ENCODE measurements around the gene LRRC32. TPM values are rescaled to one million over a fixed set of nuclear protein-coding genes. Genes with fewer than 3 reads are reported as not detected.
"Not testable (repeated sequence)": the region's sequence is repeated elsewhere in the genome, so short reads cannot be mapped to it uniquely, and the experiment has no call there.

The LRRC32 gene
- total and polyA plus RNA-seq, 3 experiments from 2014 or later, result 0.06 to 2.8 (median 1.5) TPM

DNA sequence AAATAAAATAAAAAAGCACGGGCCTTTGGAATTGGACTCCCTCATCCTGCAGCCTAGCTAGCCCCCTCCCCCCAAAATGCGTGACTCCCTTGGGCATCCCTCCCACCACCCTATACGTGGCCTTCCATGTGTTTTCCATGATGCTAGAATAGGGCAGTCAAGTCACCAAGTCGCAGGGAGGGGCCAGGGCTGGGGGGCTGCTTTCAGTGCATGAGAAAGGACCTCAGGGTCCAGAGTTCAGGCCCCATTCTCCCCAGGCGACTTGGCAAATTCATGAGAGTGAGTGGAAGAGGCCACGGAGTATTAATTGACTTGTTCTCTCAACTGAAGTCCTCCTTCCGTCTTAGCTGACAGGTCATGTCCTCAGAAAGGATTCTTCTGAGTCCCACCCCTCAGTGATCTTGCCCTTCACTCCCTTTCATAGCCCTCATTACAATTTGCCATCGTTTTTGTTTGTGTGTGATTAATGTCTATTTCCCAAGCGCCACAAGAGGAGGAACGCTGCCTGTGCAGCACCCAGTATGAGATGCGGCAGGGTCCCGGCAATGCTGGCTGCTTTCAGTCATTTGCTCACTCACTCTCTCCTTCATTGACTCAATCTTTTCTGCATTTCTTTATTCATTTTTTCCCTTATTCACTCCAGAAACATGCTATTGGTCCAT is 17.4 kb downstream of the LRRC32 start:
- Mint-ChIP-seq H3K9me3 (no peaks in the 10 kb centered on the region), H3K27me3 (peaks cover 2 to 20% of the 10 kb centered on the region in 2 donors), H3K36me3 (no peaks in the 10 kb centered on the region), H3K4me3 (no peak overlapping the region), H3K27ac (no peak overlapping the region), H3K4me1 (no peaks in the 10 kb centered on the region)
- CTCF ChIA-PET, result no interaction called here
- no peaks in the 10 kb centered on the region for H3K9me3 ChIP-seq (ENCODE audit: low read length)
- no peak overlapping the region for H3K4me3 ChIP-seq (ENCODE audit: low read length)
- POLR2A ChIA-PET, result no interaction called here
- no peak overlapping the region for H3K27ac ChIP-seq (ENCODE audit: low read depth, low read length)
- H3K27me3 ChIP-seq (ENCODE audit: insufficient read depth, low read length, poor library complexity, severe bottlenecking), result no peaks in the 10 kb centered on the region
- no peaks in the 10 kb centered on the region for H3K4me1 ChIP-seq (ENCODE audit: insufficient read depth, low read length)
- H3K36me3 ChIP-seq (ENCODE audit: insufficient read depth, low read length), result no peaks in the 10 kb centered on the region
- DNase-seq, result no peak

DNA sequence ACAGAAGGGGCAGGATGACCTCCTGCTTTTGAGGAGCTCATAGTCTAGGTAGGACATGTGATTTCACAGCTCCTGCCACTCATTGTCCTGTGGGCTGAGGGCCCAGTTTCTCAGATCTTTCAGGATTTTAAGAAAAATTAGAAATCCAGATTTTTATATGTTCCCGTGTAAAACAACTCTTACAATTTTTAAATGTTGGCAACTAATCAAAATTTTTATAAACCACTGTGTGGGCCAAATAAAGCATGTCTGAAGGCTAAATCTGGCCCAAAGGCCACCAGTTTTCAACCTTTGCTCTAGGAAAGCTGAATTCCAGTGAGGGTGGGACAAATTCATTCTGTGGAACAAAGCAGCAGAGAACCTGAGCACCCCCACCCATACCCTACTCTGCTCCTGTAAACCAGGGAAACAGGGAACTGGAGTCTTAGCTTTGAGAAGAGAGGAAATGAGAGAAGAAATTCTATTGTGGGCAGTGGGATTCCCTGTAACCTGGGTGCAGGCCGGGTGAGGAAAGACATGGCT is 20.6 kb downstream of the LRRC32 start:
- Mint-ChIP-seq H3K27me3 (peaks cover 8 to 44% of the 10 kb centered on the region in 2 donors), H3K9me3 (peaks cover 0 to 17% (median 11%) of the 10 kb centered on the region in 5 donors), H3K4me3 (no peak overlapping the region), H3K4me1 (no peaks in the 10 kb centered on the region), H3K27ac (no peak overlapping the region), H3K36me3 (peaks cover 0 to 4% (median 0%) of the 10 kb centered on the region in 3 donors)
- Histone ChIP-seq H3K4me1 (ENCODE audit: insufficient read depth, low read length) (no peaks in the 10 kb centered on the region), H3K9me3 (ENCODE audit: low read length) (no peaks in the 10 kb centered on the region), H3K27me3 (ENCODE audit: insufficient read depth, low read length, poor library complexity, severe bottlenecking) (no peaks in the 10 kb centered on the region), H3K4me3 (ENCODE audit: low read length) (no peak overlapping the region), H3K27ac (ENCODE audit: low read depth, low read length) (no peak overlapping the region), H3K36me3 (ENCODE audit: insufficient read depth, low read length) (no peaks in the 10 kb centered on the region)
- POLR2A ChIA-PET, result no interaction called here
- DNase-seq, result no peak
- CTCF ChIA-PET, result no interaction called here

GRCh38 chr11:76649011-76649410 is 21.5 kb downstream of the LRRC32 start:
- no peak overlapping the region for H3K27ac Mint-ChIP-seq
- H3K4me1 Mint-ChIP-seq, result no peaks in the 10 kb centered on the region
- Histone ChIP-seq H3K27me3 (ENCODE audit: insufficient read depth, low read length, poor library complexity, severe bottlenecking) (no peaks in the 10 kb centered on the region), H3K27ac (ENCODE audit: low read depth, low read length) (no peak overlapping the region), H3K4me1 (ENCODE audit: insufficient read depth, low read length) (no peaks in the 10 kb centered on the region), H3K9me3 (ENCODE audit: low read length) (no peaks in the 10 kb centered on the region), H3K4me3 (ENCODE audit: low read length) (no peak overlapping the region), H3K36me3 (ENCODE audit: insufficient read depth, low read length) (no peaks in the 10 kb centered on the region)
- peaks cover 0 to 4% (median 0%) of the 10 kb centered on the region in 3 donors for H3K36me3 Mint-ChIP-seq
- H3K9me3 Mint-ChIP-seq, result peaks cover 0 to 17% (median 11%) of the 10 kb centered on the region in 5 donors
- DNase-seq, result no peak
- CTCF ChIA-PET, result no interaction called here
- H3K27me3 Mint-ChIP-seq, result peaks cover 11 to 51% of the 10 kb centered on the region in 2 donors
- H3K4me3 Mint-ChIP-seq, result no peak overlapping the region
- POLR2A ChIA-PET, result no interaction called here

DNA sequence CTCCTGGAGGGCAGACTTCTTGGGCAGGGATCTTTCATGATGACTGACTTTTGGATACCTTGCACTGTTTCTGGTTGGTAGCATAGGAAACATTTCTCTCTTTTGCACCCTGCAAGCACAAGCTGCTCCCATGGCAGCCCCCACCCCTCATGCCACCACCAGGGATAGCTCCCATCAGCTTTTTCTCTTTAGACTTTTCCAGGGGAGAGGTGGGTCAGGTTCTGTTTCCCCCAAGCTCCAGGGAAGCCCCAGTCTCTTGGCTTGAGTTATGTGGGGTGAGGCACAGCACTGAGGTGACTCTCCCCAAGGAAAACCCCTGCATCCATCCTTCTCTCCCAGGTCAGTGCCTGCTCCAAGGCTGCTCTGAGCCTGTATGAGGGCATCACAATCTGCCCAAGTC is 22.5 kb downstream of the LRRC32 start:
- no peaks in the 10 kb centered on the region for H3K36me3 ChIP-seq (ENCODE audit: insufficient read depth, low read length)
- ChIA-PET CTCF (no interaction called here), POLR2A (no interaction called here)
- no peaks in the 10 kb centered on the region for H3K4me1 ChIP-seq (ENCODE audit: insufficient read depth, low read length)
- Mint-ChIP-seq H3K27ac (no peak overlapping the region), H3K4me3 (no peak overlapping the region), H3K4me1 (no peaks in the 10 kb centered on the region), H3K36me3 (peaks cover 0 to 4% (median 0%) of the 10 kb centered on the region in 3 donors), H3K9me3 (peaks cover 0 to 17% (median 11%) of the 10 kb centered on the region in 5 donors), H3K27me3 (peaks cover 11 to 50% of the 10 kb centered on the region in 2 donors)
- no peaks in the 10 kb centered on the region for H3K27me3 ChIP-seq (ENCODE audit: insufficient read depth, low read length, poor library complexity, severe bottlenecking)
- H3K27ac ChIP-seq (ENCODE audit: low read depth, low read length), result no peak overlapping the region
- no peaks in the 10 kb centered on the region for H3K9me3 ChIP-seq (ENCODE audit: low read length)
- H3K4me3 ChIP-seq (ENCODE audit: low read length), result no peak overlapping the region
- no peak for DNase-seq

DNA sequence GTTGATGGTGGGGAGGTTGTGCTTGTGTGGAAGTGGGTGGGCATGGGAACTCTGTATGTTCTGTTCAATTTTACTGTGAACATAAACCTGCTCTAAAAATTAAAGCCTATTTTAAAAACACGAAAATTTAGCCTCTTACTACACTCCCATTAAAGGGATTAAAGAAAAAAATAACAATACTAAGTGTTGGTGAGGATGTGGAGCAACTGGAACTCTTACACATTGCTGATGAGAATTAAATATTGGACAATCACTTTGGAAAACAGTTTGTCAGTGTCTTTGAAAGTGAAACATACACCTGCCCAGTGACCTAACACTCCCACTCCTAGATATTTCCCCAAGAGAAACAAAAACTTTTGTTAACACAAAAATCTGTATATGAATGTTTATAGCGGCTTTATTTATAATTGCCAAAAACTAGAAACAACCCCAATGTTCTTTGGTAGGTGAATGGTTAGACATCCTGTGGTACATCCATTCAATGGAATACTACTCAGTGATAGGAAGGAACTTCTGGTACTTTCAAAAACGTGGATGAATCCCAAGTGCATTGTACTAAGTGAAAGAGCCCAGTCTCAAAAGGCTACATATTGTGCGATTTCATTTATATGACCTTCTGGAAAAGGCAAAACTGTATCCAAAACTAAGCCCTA is 23.5 kb downstream of the LRRC32 start:
- H3K9me3 ChIP-seq (ENCODE audit: low read length), result no peaks in the 10 kb centered on the region
- ChIA-PET POLR2A (no interaction called here), CTCF (no interaction called here)
- DNase-seq, result no peak
- H3K4me3 Mint-ChIP-seq, result no peak overlapping the region
- no peak overlapping the region for H3K27ac Mint-ChIP-seq
- no peaks in the 10 kb centered on the region for H3K27me3 ChIP-seq (ENCODE audit: insufficient read depth, low read length, poor library complexity, severe bottlenecking)
- no peaks in the 10 kb centered on the region for H3K36me3 ChIP-seq (ENCODE audit: insufficient read depth, low read length)
- H3K4me1 Mint-ChIP-seq, result peaks cover 0 to 3% (median 0%) of the 10 kb centered on the region in 3 donors
- H3K4me3 ChIP-seq (ENCODE audit: low read length), result no peak overlapping the region
- H3K27me3 Mint-ChIP-seq, result peaks cover 11 to 55% of the 10 kb centered on the region in 2 donors
- H3K36me3 Mint-ChIP-seq, result peaks cover 0 to 4% (median 0%) of the 10 kb centered on the region in 3 donors
- H3K9me3 Mint-ChIP-seq, result peaks cover 0 to 17% (median 11%) of the 10 kb centered on the region in 5 donors
- H3K4me1 ChIP-seq (ENCODE audit: insufficient read depth, low read length), result no peaks in the 10 kb centered on the region
- H3K27ac ChIP-seq (ENCODE audit: low read depth, low read length), result no peak overlapping the region

GRCh38 chr11:76644591-76644990 is 26.0 kb downstream of the LRRC32 start:
- H3K36me3 Mint-ChIP-seq, result peaks cover 0 to 4% (median 0%) of the 10 kb centered on the region in 3 donors
- Histone ChIP-seq H3K27me3 (ENCODE audit: insufficient read depth, low read length, poor library complexity, severe bottlenecking) (no peaks in the 10 kb centered on the region), H3K4me1 (ENCODE audit: insufficient read depth, low read length) (no peaks in the 10 kb centered on the region), H3K4me3 (ENCODE audit: low read length) (no peak overlapping the region), H3K9me3 (ENCODE audit: low read length) (no peaks in the 10 kb centered on the region), H3K36me3 (ENCODE audit: insufficient read depth, low read length) (no peaks in the 10 kb centered on the region), H3K27ac (ENCODE audit: low read depth, low read length) (no peak overlapping the region)
- H3K27ac Mint-ChIP-seq, result no peak overlapping the region
- POLR2A ChIA-PET, result no interaction called here
- peaks cover 0 to 3% (median 0%) of the 10 kb centered on the region in 3 donors for H3K4me1 Mint-ChIP-seq
- peaks cover 12 to 60% of the 10 kb centered on the region in 2 donors for H3K27me3 Mint-ChIP-seq
- H3K4me3 Mint-ChIP-seq, result no peak overlapping the region
- peaks cover 0 to 17% (median 12%) of the 10 kb centered on the region in 5 donors for H3K9me3 Mint-ChIP-seq
- DNase-seq, result no peak
- CTCF ChIA-PET, result no interaction called here

DNA sequence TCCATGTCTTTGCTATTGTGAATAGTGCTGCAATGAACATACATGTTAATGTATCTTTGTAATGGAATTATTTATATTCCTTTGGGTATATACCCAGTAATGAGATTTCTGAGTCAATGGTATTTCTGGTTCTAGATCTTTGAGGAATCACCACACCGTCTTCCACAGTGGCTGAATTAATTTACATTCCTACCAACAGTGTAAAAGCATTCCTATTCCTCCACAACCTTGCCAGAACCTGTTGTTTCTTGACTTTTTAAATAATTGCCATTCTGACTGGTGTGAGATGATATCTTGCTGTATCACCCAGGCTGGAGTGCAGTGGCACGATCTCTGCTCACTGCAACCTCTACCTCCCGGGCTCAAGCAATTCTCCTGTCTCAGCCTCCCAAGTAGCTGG is 26.8 kb downstream of the LRRC32 start:
- H3K4me3 ChIP-seq (ENCODE audit: low read length); H3K36me3 ChIP-seq (ENCODE audit: insufficient read depth, low read length); H3K4me1 ChIP-seq (ENCODE audit: insufficient read depth, low read length); H3K4me1 Mint-ChIP-seq; CTCF ChIA-PET; H3K4me3 Mint-ChIP-seq; POLR2A ChIA-PET; H3K27me3 ChIP-seq (ENCODE audit: insufficient read depth, low read length, poor library complexity, severe bottlenecking); H3K27ac ChIP-seq (ENCODE audit: low read depth, low read length); H3K36me3 Mint-ChIP-seq; H3K9me3 ChIP-seq (ENCODE audit: low read length); DNase-seq: not testable (repeated sequence)
- Mint-ChIP-seq H3K27me3 (peaks cover 14 to 60% of the 10 kb centered on the region in 2 donors), H3K9me3 (peaks cover 0 to 17% (median 12%) of the 10 kb centered on the region in 5 donors), H3K27ac (peak overlapping the region in 2 of 8 donors; percentile 7)

GRCh38 chr11:76642341-76642740 is 28.2 kb downstream of the LRRC32 start:
- Mint-ChIP-seq H3K4me1 (peaks cover 0 to 3% (median 0%) of the 10 kb centered on the region in 3 donors), H3K4me3 (no peak overlapping the region), H3K36me3 (peaks cover 0 to 2% (median 0%) of the 10 kb centered on the region in 3 donors), H3K27me3 (peaks cover 10 to 68% of the 10 kb centered on the region in 2 donors), H3K9me3 (peaks cover 0 to 11% (median 8%) of the 10 kb centered on the region in 5 donors), H3K27ac (no peak overlapping the region)
- H3K36me3 ChIP-seq (ENCODE audit: insufficient read depth, low read length), result no peaks in the 10 kb centered on the region
- DNase-seq, result no peak
- H3K27ac ChIP-seq (ENCODE audit: low read depth, low read length), result no peak overlapping the region
- CTCF ChIA-PET, result no interaction called here
- POLR2A ChIA-PET, result no interaction called here
- peaks cover 3% of the 10 kb centered on the region for H3K27me3 ChIP-seq (ENCODE audit: insufficient read depth, low read length, poor library complexity, severe bottlenecking)
- H3K4me3 ChIP-seq (ENCODE audit: low read length), result no peak overlapping the region
- no peaks in the 10 kb centered on the region for H3K9me3 ChIP-seq (ENCODE audit: low read length)
- H3K4me1 ChIP-seq (ENCODE audit: insufficient read depth, low read length), result no peaks in the 10 kb centered on the region
